K562 (cell line): ENCODE data around the gene PRRX1.

Experiments
- DMBX1 ChIP-seq: fragments of 250-450 bp; sonication (Bioruptor Pico); IDR thresholded peaks from 2 replicates; pipeline ENCODE4 v1.8.0; 2022; ENCODE audit warnings: inconsistent platforms, mild to moderate bottlenecking, moderate library complexity, borderline replicate concordance
- GMEB1 ChIP-seq: fragments of 250-450 bp; sonication (Bioruptor Pico); IDR thresholded peaks from 2 replicates; pipeline ENCODE4 v1.4.0; 2020; ENCODE audit warnings: mild to moderate bottlenecking
- POLR2A ChIP-seq: fragments of 450-650 bp; conservative IDR thresholded peaks from 2 replicates; pipeline ENCODE4 v1.6.1; 2016
- POLR2AphosphoS5 ChIP-seq: IDR thresholded peaks from 2 replicates; pipeline ENCODE4 v1.6.1; 2011; ENCODE audit warnings: mild to moderate bottlenecking, low read depth, low read length, moderate library complexity; ENCODE audit not compliant: control insufficient read depth, insufficient read depth
- ZNF134 ChIP-seq: fragments of 250-450 bp; sonication (Bioruptor Pico); conservative IDR thresholded peaks from 2 replicates; pipeline ENCODE4 v1.4.0; 2020

GRCh38 chr1:170716835-170717429 is 53.0 kb downstream of the PRRX1 start:
- TF ChIP-seq POLR2A: no peak
- no peak for TF ChIP-seq POLR2AphosphoS5
- no peak for TF ChIP-seq DMBX1 (CRISPR knock-in tag)
- no peak for TF ChIP-seq GMEB1 (CRISPR knock-in tag)
- no peak for TF ChIP-seq ZNF134 (CRISPR knock-in tag)
